GM19023 (cell line): ENCODE data around the gene RNF223.
"Not testable (repeated sequence)": the region's sequence is repeated elsewhere in the genome, so short reads cannot be mapped to it uniquely, and the experiment has no call there.

Experiments
- ATAC-seq: cut with Tn5 transposase; IDR thresholded peaks from one replicate; pipeline ENCODE4 v1.9.1; 2021; ENCODE audit warnings: mild to moderate bottlenecking, moderate library complexity; ENCODE audit not compliant: unreplicated experiment

The RNF223 gene

GRCh38 chr1:1061682-1062345 is 12.3 kb downstream of the RNF223 start:
- no peak for ATAC-seq

GRCh38 chr1:1060281-1061000 is 13.7 kb downstream of the RNF223 start:
- ATAC-seq: no peak

GRCh38 chr1:1059494-1060280 is 14.4 kb downstream of the RNF223 start:
- peak; percentile 61 for ATAC-seq

- peak; percentile 29 for ATAC-seq
Measured at GRCh38 chr1:1058921-1059493, 15.1 kb downstream of the RNF223 start.

GRCh38 chr1:1058088-1058905 is 15.8 kb downstream of the RNF223 start:
- no peak for ATAC-seq

- ATAC-seq: not testable (repeated sequence)
Measured at GRCh38 chr1:1057769-1058087, 16.4 kb downstream of the RNF223 start.

GRCh38 chr1:1055841-1056736 is 18.0 kb downstream of the RNF223 start:
- no peak for ATAC-seq

- ATAC-seq: no peak
Measured at GRCh38 chr1:1054971-1055370, 19.1 kb downstream of the RNF223 start.

- ATAC-seq: no peak
Measured at GRCh38 chr1:1054099-1054700, 19.9 kb downstream of the RNF223 start.

- no peak for ATAC-seq
Measured at GRCh38 chr1:1053682-1054081, 20.4 kb downstream of the RNF223 start.

- ATAC-seq: no peak
Measured at GRCh38 chr1:1053022-1053421, 21.1 kb downstream of the RNF223 start.

GRCh38 chr1:1052003-1052840 is 21.9 kb downstream of the RNF223 start:
- ATAC-seq: no peak

- no peak for ATAC-seq
Measured at GRCh38 chr1:1051127-1051810, 22.8 kb downstream of the RNF223 start.

- ATAC-seq: no peak
Measured at GRCh38 chr1:1050577-1051052, 23.5 kb downstream of the RNF223 start.

- no peak for ATAC-seq
Measured at GRCh38 chr1:1049318-1050165, 24.6 kb downstream of the RNF223 start.

GRCh38 chr1:1048765-1049164 is 25.3 kb downstream of the RNF223 start:
- ATAC-seq: no peak

GRCh38 chr1:1047963-1048362 is 26.1 kb downstream of the RNF223 start:
- ATAC-seq: no peak
